Measurements from ENCODE around the gene LIPC. TPM values are rescaled to one million over a fixed set of nuclear protein-coding genes. Genes with fewer than 3 reads are reported as not detected.

The LIPC gene
- total RNA-seq, 4 donors from 2014 or later = 0.48 to 8.2 (median 2.6) TPM; not detected in 1

GRCh38 chr15:58405865-58406264 is 25.9 kb upstream of the LIPC start:
- Histone ChIP-seq H3K36me3 (no peaks in the 10 kb centered on the region), H3K27me3 (no peaks in the 10 kb centered on the region), H3K27ac (no peak overlapping the region), H3K4me1 (no peaks in the 10 kb centered on the region), H3K9me3 (no peaks in the 10 kb centered on the region), H3K4me3 (no peak overlapping the region)
- in situ Hi-C loops (cut with MboI; ENCODE audit: low pct_ligation_motif_present in 1 of 4, low pct_unique_long_range_greater_than_20kb in 1 of 4, low sequenced_read_pairs in 3 of 4) = no loop called here
- no peak for TF ChIP-seq EP300 (IDR thresholded peaks at IDR 0.05; ENCODE audit: low read depth)
- TF ChIP-seq POLR2A (IDR thresholded peaks at IDR 0.05) = no peak
- TF ChIP-seq POLR2AphosphoS5 (IDR thresholded peaks at IDR 0.05) = no peak
- no peak for TF ChIP-seq CTCF (IDR thresholded peaks at IDR 0.05)
- DNase-seq = no peak
- intact Hi-C loops (cut with DNase I; ENCODE audit: low total_unique reads) = no loop called here
- WGBS, 2 donors (ENCODE audit: low coverage in 1 of 2) = 70 to 85% methylated on average over 3 of the region's 3 CpGs

- 91 to 100% methylated on average over 1 to 3 of the region's 3 CpGs for WGBS, 2 donors (ENCODE audit: low coverage in 1 of 2)
- Histone ChIP-seq H3K4me1 (no peaks in the 10 kb centered on the region), H3K27me3 (no peaks in the 10 kb centered on the region), H3K27ac (no peak overlapping the region), H3K36me3 (no peaks in the 10 kb centered on the region), H3K4me3 (no peak overlapping the region), H3K9me3 (no peaks in the 10 kb centered on the region)
- no peak for TF ChIP-seq POLR2A (IDR thresholded peaks at IDR 0.05)
- no peak for TF ChIP-seq CTCF (IDR thresholded peaks at IDR 0.05)
- TF ChIP-seq EP300 (IDR thresholded peaks at IDR 0.05; ENCODE audit: low read depth) = no peak
- TF ChIP-seq POLR2AphosphoS5 (IDR thresholded peaks at IDR 0.05) = no peak
- DNase-seq = no peak
- intact Hi-C loops (cut with DNase I; ENCODE audit: low total_unique reads) (no loop called here), in situ Hi-C loops (cut with MboI; ENCODE audit: low pct_ligation_motif_present in 1 of 4, low pct_unique_long_range_greater_than_20kb in 1 of 4, low sequenced_read_pairs in 3 of 4) (no loop called here)
These were observed 25.0 kb upstream of the LIPC start for GRCh38 chr15:58406811-58407210.

- WGBS, 2 donors (ENCODE audit: low coverage in 1 of 2) = 85 to 100% methylated on average over 1 of the region's 1 CpG
- no peak overlapping the region for H3K27ac ChIP-seq
- no peaks in the 10 kb centered on the region for H3K27me3 ChIP-seq
- H3K9me3 ChIP-seq = no peaks in the 10 kb centered on the region
- H3K4me1 ChIP-seq = no peaks in the 10 kb centered on the region
- H3K36me3 ChIP-seq = no peaks in the 10 kb centered on the region
- DNase-seq = no peak
- H3K4me3 ChIP-seq = no peak overlapping the region
- TF ChIP-seq CTCF (IDR thresholded peaks at IDR 0.05) = no peak
- no peak for TF ChIP-seq POLR2AphosphoS5 (IDR thresholded peaks at IDR 0.05)
- TF ChIP-seq POLR2A (IDR thresholded peaks at IDR 0.05) = no peak
- no peak for TF ChIP-seq EP300 (IDR thresholded peaks at IDR 0.05; ENCODE audit: low read depth)
- intact Hi-C loops (cut with DNase I; ENCODE audit: low total_unique reads) = no loop called here
- in situ Hi-C loops (cut with MboI; ENCODE audit: low pct_ligation_motif_present in 1 of 4, low pct_unique_long_range_greater_than_20kb in 1 of 4, low sequenced_read_pairs in 3 of 4) = no loop called here
These were observed 24.5 kb upstream of the LIPC start for GRCh38 chr15:58407236-58407775.

- Histone ChIP-seq H3K27me3 (no peaks in the 10 kb centered on the region), H3K27ac (no peak overlapping the region), H3K4me1 (no peaks in the 10 kb centered on the region), H3K9me3 (no peaks in the 10 kb centered on the region), H3K4me3 (no peak overlapping the region), H3K36me3 (no peaks in the 10 kb centered on the region)
- no peak for TF ChIP-seq CTCF (IDR thresholded peaks at IDR 0.05)
- TF ChIP-seq POLR2A (IDR thresholded peaks at IDR 0.05) = no peak
- TF ChIP-seq POLR2AphosphoS5 (IDR thresholded peaks at IDR 0.05) = no peak
- TF ChIP-seq EP300 (IDR thresholded peaks at IDR 0.05; ENCODE audit: low read depth) = no peak
- intact Hi-C loops (cut with DNase I; ENCODE audit: low total_unique reads) (no loop called here), in situ Hi-C loops (cut with MboI; ENCODE audit: low pct_ligation_motif_present in 1 of 4, low pct_unique_long_range_greater_than_20kb in 1 of 4, low sequenced_read_pairs in 3 of 4) (no loop called here)
- WGBS, 2 donors (ENCODE audit: low coverage in 1 of 2) = 67 to 83% methylated on average over 3 to 4 of the region's 4 CpGs
- DNase-seq = no peak
These were observed 24.0 kb upstream of the LIPC start for GRCh38 chr15:58407778-58408177.
